Stimulated activated effector memory CD8-positive, alpha-beta T cell treated with anti-CD3 and anti-CD28 coated beads, Interleukin-12 subunit alpha, Interleukin-12 subunit beta, amount 100 ng/mL, for 72 hours (primary cell): ENCODE measurements around the gene HOXD11.
A peak's percentile ranks its signal among the peaks of the same experiment; 100 is the strongest.

ENCODE experiments used
- ATAC-seq: fragments of 150-1000 bp; cut with Tn5 transposase; 2 replicates; pipeline ENCODE4 v1.10.0; 2021
- DNase-seq, 2 donors: peaks; one replicate each; pipeline ENCODE4 v3.0.0; 2021 to 2022; ENCODE audit warnings: low spot score in 2 of 2
- H3K27ac Mint-ChIP-seq: one replicate; pipeline ENCODE4 v1.8.0; 2022; ENCODE audit warnings: mild to moderate bottlenecking, mixed read lengths
- H3K36me3 Mint-ChIP-seq: one replicate; pipeline ENCODE4 v1.8.0; 2022; ENCODE audit warnings: mild to moderate bottlenecking, mixed read lengths
- H3K4me1 Mint-ChIP-seq: one replicate; pipeline ENCODE4 v1.8.0; 2022; ENCODE audit warnings: mixed read lengths
- H3K4me3 Mint-ChIP-seq: one replicate; pipeline ENCODE4 v1.8.0; 2022; ENCODE audit warnings: mild to moderate bottlenecking, mixed read lengths
- H3K9me3 Mint-ChIP-seq: one replicate; pipeline ENCODE4 v1.8.0; 2022; ENCODE audit warnings: mixed read lengths

HOXD11 gene

DNA sequence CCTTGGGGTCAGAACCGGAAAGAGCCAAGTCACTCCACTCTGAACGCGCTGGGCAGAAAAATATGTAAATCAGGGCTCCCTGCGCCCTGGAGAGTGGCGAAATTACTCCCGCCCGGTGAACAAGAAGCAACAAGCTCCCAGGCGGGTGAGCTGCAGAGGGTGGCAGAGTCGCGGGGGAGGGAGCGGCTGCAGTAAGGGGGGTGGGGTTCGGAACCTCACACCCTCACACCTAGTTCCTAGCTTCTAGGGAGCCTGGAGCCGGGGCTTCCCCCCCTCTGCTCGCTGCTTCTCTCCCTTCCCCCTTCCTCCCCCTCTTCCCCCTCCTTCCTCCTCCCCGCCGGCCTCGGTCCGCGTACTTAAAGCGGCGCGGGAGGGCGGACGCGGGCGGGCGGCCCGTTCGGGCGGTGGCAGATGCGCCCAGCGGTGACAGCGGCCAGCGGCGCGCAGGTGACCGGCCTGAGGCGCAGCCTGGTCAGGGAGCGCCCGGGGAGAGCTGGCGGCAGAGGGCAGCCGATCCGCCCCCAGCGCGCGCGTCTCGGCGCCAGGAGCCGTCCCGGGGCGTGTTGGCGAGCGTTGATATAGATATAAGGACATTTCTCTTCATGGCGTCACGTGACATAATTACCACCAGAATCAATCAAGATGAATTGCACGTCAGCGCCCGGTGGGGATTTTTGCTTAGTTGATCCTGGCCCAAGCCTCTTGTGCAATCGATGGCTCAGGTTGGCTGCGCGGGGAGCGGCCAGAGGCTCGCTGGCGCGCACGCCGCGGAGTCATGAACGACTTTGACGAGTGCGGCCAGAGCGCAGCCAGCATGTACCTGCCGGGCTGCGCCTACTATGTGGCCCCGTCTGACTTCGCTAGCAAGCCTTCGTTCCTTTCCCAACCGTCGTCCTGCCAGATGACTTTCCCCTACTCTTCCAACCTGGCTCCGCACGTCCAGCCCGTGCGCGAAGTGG is at the start of gene HOXD11:
Gene HOXD11 (plus strand): TSS at position 700 of the 959 bp plus-strand sequence. CDS start 76 bp downstream, at position 776.
- Mint-ChIP-seq H3K4me1 (peaks cover 38% of the 10 kb centered on the region), H3K27ac (no peak within 1 kb of the TSS), H3K4me3 (peak within 1 kb of the TSS; percentile 44), H3K9me3 (no peaks in the 10 kb centered on the region), H3K36me3 (peaks cover 12% of the 10 kb centered on the region)
- ATAC-seq (peak; percentile 19), DNase-seq (no peak)

- peaks cover 13% of the 10 kb centered on the region for H3K4me1 Mint-ChIP-seq
- H3K9me3 Mint-ChIP-seq = no peaks in the 10 kb centered on the region
- ATAC-seq = peak; percentile 81
- H3K4me3 Mint-ChIP-seq = no peak overlapping the region
- no peak for DNase-seq
- no peaks in the 10 kb centered on the region for H3K36me3 Mint-ChIP-seq
- no peak overlapping the region for H3K27ac Mint-ChIP-seq
These were observed 43.1 kb upstream of the HOXD11 start for GRCh38 chr2:176063958-176064357.

DNA sequence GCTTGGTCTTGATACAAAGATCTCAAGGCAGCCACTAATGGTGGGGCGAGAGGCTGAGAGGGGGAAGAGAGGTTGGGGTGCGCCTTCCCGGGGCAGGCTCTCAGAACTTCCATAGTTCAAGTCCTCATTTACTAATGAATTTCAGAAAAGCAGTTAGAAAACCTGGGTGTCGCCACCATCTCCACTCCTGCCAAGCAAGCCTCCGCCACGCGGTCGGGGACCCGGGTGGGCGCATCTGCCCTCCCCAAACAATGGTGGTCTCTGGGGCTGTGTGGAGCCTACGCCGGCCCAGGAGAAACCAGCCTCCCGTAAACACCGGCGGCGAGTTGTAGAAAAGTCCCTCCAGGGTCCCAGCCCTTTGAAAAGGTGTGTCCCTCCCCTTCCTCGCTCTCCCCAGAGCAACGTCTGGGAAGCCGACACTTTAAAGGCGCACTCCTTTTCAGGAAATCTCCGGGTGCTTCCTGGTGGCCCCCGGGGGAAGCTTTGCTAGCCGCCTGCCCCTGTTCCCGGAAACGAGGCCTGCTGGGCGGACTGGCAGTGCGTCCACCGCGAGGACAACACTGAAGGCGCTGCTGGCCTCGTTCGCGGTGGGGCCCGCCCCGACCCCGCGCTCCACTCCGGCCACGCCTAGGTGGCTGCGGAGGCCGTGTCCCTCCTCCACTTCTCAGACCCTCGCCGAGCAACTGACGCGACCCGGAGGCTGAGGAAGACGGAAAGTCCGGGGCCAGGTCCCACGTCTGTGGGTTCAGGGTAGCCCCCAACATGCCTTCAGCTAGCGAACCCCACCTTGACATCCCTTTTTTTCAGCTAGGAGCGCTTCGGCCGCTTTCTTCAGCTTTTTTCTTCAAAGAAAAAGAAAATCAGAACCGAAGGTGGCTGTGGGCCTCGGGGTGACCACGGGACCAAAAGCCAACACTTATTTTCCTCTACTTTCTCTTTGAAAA is 40.2 kb upstream of the HOXD11 start:
- Mint-ChIP-seq H3K4me1 (peaks cover 13% of the 10 kb centered on the region), H3K27ac (no peak overlapping the region), H3K4me3 (peak overlapping the region; percentile 7), H3K36me3 (no peaks in the 10 kb centered on the region), H3K9me3 (no peaks in the 10 kb centered on the region)
- DNase-seq = no peak
- no peak for ATAC-seq

DNA sequence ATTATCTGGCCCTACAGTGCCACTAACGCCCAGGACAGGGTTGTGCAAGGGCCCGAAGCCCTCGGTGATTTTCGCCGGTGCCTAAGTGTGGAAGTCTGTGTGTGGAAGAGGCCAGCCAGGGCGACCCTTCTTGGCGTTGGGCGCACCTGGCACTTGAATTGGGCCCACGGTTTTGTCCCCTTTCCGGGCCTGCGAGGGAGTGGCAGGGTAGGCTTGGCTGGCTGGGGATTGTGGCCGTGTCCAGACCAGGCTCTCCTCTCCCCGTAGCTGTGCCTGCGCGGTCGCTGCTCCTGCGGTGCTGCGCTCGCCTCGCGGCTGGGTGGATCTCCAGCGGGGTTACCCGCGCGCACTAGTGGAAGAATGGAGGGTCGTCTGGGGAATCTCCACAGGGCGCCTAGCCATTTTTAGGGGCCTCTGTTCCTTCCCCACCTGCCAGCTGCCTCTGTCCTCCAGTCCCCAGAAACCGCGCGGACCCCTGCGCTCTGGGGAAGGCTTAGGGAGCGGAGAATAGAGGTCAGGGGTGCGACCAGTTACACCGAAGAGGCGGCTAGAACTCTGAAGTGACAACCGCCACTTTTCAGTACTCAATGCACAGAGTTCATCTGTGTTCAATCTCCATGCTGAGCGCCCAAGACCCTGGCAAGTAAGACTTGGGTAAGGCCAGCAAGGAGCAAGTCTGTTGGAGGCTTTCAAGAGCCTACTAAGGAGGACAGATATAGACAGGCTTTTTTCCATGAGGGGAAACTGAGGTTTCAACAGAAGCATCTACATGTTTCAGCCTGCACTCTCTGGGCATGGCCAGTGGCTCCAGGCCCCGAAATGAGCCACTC is 39.3 kb upstream of the HOXD11 start:
- ATAC-seq (no peak), DNase-seq (no peak)
- Mint-ChIP-seq H3K36me3 (no peaks in the 10 kb centered on the region), H3K4me3 (peak overlapping the region; percentile 7), H3K9me3 (no peaks in the 10 kb centered on the region), H3K4me1 (peaks cover 13% of the 10 kb centered on the region), H3K27ac (no peak overlapping the region)

DNA sequence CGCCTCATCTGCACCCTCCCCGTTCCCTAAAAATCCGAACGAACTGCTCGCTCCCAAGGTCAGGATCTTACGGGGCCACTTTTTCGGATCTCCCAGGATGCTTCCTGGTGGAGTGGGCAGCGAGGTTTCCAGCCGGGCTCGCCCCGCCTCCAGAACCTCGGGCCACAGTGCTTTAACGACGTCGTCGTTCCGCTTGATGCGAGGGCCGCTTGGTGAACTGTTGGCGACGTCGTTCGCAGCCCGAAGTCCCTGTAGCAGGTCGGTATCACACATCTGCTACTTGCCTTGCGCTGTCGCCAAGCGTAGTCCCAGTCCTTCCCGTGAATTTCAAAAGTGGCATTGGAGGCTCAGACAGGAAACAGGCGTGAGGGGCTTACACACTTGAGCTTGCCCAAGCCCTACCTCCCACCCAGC is 38.7 kb upstream of the HOXD11 start:
- Mint-ChIP-seq H3K4me1 (peaks cover 13% of the 10 kb centered on the region), H3K27ac (no peak overlapping the region), H3K4me3 (no peak overlapping the region), H3K9me3 (no peaks in the 10 kb centered on the region), H3K36me3 (no peaks in the 10 kb centered on the region)
- ATAC-seq = no peak
- no peak for DNase-seq

GRCh38 chr2:176071330-176072291 is 35.5 kb upstream of the HOXD11 start:
- ATAC-seq = no peak

GRCh38 chr2:176072292-176072669 is 34.8 kb upstream of the HOXD11 start:
- H3K9me3 Mint-ChIP-seq = peaks cover 4% of the 10 kb centered on the region
- no peak overlapping the region for H3K4me3 Mint-ChIP-seq
- no peak for DNase-seq
- no peak for ATAC-seq
- no peaks in the 10 kb centered on the region for H3K36me3 Mint-ChIP-seq
- peaks cover 11% of the 10 kb centered on the region for H3K4me1 Mint-ChIP-seq
- H3K27ac Mint-ChIP-seq = no peak overlapping the region

More at GRCh38 chr2:176071330-176072291, 35.5 kb upstream of the HOXD11 start:
- H3K4me1 Mint-ChIP-seq = peaks cover 13% of the 10 kb centered on the region
- peaks cover 4% of the 10 kb centered on the region for H3K9me3 Mint-ChIP-seq
- H3K4me3 Mint-ChIP-seq = no peak overlapping the region
- no peaks in the 10 kb centered on the region for H3K36me3 Mint-ChIP-seq
- DNase-seq = no peak
- no peak overlapping the region for H3K27ac Mint-ChIP-seq

DNA sequence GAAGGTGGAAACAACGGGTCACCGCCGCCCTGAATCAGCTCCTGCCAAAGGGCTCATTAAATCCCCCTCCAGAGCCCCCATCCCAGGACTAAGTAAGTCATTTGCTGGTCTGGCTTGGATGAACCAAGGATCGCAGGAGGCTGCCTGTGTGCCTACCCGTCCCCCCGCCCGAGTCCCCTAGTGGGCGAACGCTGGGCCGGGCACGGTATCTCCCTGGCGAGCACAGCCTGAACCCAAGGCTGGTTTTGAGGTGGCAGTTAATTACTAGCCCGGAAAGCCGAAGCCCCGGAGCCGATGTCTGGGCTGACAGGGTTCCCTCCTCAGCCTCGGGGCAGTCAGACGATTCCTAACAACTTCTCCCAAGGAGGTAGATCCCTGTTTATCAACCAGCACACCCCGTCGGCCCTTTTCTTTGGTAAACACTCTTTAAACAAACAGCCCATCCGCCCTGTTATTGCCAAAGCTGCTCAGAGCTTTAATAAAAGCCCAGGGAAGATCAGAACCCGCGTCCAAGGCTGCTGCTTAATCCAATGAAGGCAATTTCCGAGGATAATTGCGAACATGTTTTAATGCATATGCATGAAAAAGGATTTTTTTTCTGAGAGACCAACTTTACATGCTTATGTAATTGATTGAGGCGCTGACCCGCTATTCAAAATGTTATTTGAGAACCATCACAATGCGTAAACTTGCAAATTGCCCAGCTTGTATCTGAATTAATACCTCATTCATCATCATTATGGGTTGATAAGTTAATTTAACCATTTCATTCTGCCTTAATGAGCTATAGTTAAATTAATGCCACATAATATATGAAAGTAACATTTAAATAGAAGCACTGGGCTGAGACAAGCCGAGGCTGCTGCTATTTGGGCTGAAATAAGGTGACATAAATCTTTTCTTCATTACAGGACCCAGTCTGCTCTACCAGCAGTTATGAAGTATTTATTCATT is 33.9 kb upstream of the HOXD11 start:
- peaks cover 4% of the 10 kb centered on the region for H3K9me3 Mint-ChIP-seq
- H3K27ac Mint-ChIP-seq = no peak overlapping the region
- H3K4me1 Mint-ChIP-seq = peaks cover 6% of the 10 kb centered on the region
- ATAC-seq (no peak), DNase-seq (no peak)
- no peaks in the 10 kb centered on the region for H3K36me3 Mint-ChIP-seq
- H3K4me3 Mint-ChIP-seq = no peak overlapping the region

DNA sequence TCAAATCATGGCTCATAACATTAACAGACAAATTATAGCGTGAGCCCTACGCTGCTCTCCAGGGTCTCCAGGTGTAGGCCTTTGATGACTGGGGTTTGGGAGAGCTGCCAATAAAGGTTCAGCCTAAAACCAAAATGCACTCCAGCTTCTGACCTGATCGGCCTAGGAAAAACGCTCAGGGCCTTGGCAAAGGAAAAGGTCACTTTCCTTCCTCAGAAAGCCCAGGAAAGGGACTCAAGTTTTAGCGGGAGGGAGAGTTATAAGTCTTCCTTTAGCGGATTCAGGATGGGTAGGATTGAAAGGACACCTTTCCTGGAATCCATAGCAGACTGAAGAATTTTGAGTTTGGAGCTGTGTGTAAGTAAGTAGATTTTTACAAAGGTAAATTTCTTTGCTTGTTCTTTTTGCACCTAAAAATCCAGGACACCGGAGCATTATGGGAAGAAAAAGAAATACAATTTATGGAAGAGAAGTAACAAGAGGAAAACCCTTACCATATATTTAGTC is 32.1 kb upstream of the HOXD11 start:
- peaks cover 14% of the 10 kb centered on the region for H3K36me3 Mint-ChIP-seq
- no peak overlapping the region for H3K4me3 Mint-ChIP-seq
- DNase-seq = no peak
- H3K4me1 Mint-ChIP-seq = peaks cover 9% of the 10 kb centered on the region
- no peak for ATAC-seq
- H3K27ac Mint-ChIP-seq = no peak overlapping the region
- peaks cover 4% of the 10 kb centered on the region for H3K9me3 Mint-ChIP-seq

DNA sequence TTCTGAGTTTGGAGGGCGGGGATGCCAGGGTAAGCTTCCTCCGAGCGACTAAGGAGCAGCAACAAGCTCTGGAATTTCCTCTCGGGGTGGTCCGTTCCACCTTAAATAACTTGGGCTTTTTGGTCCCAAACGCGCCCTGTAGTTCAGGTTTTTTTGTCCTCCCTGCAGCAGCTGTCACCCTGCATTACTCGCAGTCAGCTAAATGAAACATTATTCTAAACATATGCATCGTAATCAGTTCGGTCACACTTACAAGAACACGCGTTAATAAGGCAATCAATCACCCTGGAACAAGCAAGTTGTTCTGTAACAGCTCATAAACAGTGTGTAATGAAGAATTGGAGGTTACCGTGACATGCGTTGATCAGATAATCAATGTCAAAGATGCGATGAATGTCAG is 31.6 kb upstream of the HOXD11 start:
- Mint-ChIP-seq H3K4me3 (no peak overlapping the region), H3K4me1 (peaks cover 9% of the 10 kb centered on the region), H3K27ac (no peak overlapping the region), H3K36me3 (peaks cover 14% of the 10 kb centered on the region), H3K9me3 (peaks cover 4% of the 10 kb centered on the region)
- ATAC-seq (no peak), DNase-seq (no peak)

DNA sequence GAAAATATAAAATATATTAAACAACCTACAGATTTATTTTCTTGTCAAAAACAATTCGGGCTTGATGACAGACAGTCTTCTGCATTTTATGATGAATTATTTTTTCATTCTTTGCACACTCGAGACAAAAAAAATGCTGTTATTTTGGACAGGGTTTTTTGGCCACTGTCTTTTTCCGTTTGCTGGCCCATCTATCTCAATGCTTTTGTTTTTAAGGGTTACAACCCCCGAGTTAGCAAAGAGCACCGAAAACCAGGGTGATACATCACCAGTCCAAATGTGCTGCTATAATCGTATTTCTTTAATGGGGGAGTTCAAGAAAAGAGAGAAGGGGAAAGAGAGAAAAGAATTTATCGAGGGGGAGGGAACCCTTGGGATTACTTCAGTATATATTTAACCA is 31.0 kb upstream of the HOXD11 start:
- no peak for ATAC-seq
- Mint-ChIP-seq H3K9me3 (peaks cover 4% of the 10 kb centered on the region), H3K4me1 (peaks cover 9% of the 10 kb centered on the region), H3K4me3 (no peak overlapping the region), H3K36me3 (peaks cover 18% of the 10 kb centered on the region), H3K27ac (no peak overlapping the region)
- no peak for DNase-seq

GRCh38 chr2:176076796-176077195 is 30.3 kb upstream of the HOXD11 start:
- ATAC-seq (no peak), DNase-seq (no peak)
- peaks cover 26% of the 10 kb centered on the region for H3K36me3 Mint-ChIP-seq
- H3K4me1 Mint-ChIP-seq = peaks cover 9% of the 10 kb centered on the region
- peaks cover 4% of the 10 kb centered on the region for H3K9me3 Mint-ChIP-seq
- no peak overlapping the region for H3K4me3 Mint-ChIP-seq
- H3K27ac Mint-ChIP-seq = no peak overlapping the region
